ENCODE data around the gene CD302. TPM values are rescaled to one million over a fixed set of nuclear protein-coding genes. Genes with fewer than 3 reads are reported as not detected.

CD302 gene
- polyA plus RNA-seq, 2 of the 4 experiments (the other 2 are of a cell fraction), result 2.5 to 8.4 TPM

- TF ChIP-seq, protein P1, sequence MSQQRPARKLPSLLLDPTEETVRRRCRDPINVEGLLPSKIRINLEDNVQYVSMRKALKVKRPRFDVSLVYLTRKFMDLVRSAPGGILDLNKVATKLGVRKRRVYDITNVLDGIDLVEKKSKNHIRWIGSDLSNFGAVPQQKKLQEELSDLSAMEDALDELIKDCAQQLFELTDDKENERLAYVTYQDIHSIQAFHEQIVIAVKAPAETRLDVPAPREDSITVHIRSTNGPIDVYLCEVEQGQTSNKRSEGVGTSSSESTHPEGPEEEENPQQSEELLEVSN (IDR thresholded peaks at IDR 0.05; ENCODE audit: borderline replicate concordance, low read depth), result no peak
These were observed 343 bp upstream of the CD302 start (continued) for GRCh38 chr2:159798376-159798725.

GRCh38 chr2:159797225-159797542, 824 bp downstream of the CD302 start:
- POLR2A ChIA-PET, result interaction anchor here (1.2 kb wide), 1 partner anchor 85 kb away, joined by 6 read pairs; no protein-coding TSS in a partner anchor
- Histone ChIP-seq H3K4me2 (peak overlapping the region; percentile 96), H3K4me1 (peaks cover 7% of the 10 kb centered on the region; the same call in 2 of the 3 replicates), H3K9me3 (no peaks in the 10 kb centered on the region), H3K27ac (peak overlapping the region; percentile 70 to 82), H3K4me3 (peak overlapping the region; percentile 81)
- TF ChIP-seq FOSL2 (IDR thresholded peaks at IDR 0.05) (no peak), FOSL2 (CRISPR knock-in tag; IDR thresholded peaks at IDR 0.05) (no peak), CBX8 (IDR thresholded peaks at IDR 0.05) (no peak), POLR2AphosphoS2 (conservative IDR thresholded peaks at IDR 0.05; ENCODE audit: low read length) (no peak), CBX2 (IDR thresholded peaks at IDR 0.05; ENCODE audit: borderline replicate concordance, low read depth) (no peak), TP53 (CRISPR knock-in tag; IDR thresholded peaks at IDR 0.05) (no peak), PHF8 (IDR thresholded peaks at IDR 0.05; ENCODE audit: borderline replicate concordance, low read depth) (no peak), ZNF302 (CRISPR knock-in tag; IDR thresholded peaks at IDR 0.05) (no peak), TFCP2L1 (CRISPR knock-in tag; IDR thresholded peaks at IDR 0.05) (no peak), HOXB5 (CRISPR knock-in tag; IDR thresholded peaks at IDR 0.05) (no peak), ESRRA (IDR thresholded peaks at IDR 0.05; ENCODE audit: borderline replicate concordance, low read length) (no peak), RFX5 (IDR thresholded peaks at IDR 0.05) (no peak), BCL3 (IDR thresholded peaks at IDR 0.05) (no peak)
- TF ChIP-seq, protein P2, sequence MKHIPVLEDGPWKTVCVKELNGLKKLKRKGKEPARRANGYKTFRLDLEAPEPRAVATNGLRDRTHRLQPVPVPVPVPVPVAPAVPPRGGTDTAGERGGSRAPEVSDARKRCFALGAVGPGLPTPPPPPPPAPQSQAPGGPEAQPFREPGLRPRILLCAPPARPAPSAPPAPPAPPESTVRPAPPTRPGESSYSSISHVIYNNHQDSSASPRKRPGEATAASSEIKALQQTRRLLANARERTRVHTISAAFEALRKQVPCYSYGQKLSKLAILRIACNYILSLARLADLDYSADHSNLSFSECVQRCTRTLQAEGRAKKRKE (CRISPR knock-in tag; IDR thresholded peaks at IDR 0.05; ENCODE audit: low read depth), result no peak
- ATAC-seq (no peak), FAIRE-seq (no peak), DNase-seq (ENCODE audit: low read depth in 1 of 2, low spot score in 1 of 2) (no peak)
- 15% methylated on average over 4 of the region's 4 CpGs for WGBS (ENCODE audit: missing lambda C conversion rate)
- CTCF ChIA-PET, result interaction anchor here (0.6 to 2.2 kb wide), 2 partner anchors 10 to 884 kb away, joined by 3 to 14 read pairs; no protein-coding TSS in a partner anchor

DNA sequence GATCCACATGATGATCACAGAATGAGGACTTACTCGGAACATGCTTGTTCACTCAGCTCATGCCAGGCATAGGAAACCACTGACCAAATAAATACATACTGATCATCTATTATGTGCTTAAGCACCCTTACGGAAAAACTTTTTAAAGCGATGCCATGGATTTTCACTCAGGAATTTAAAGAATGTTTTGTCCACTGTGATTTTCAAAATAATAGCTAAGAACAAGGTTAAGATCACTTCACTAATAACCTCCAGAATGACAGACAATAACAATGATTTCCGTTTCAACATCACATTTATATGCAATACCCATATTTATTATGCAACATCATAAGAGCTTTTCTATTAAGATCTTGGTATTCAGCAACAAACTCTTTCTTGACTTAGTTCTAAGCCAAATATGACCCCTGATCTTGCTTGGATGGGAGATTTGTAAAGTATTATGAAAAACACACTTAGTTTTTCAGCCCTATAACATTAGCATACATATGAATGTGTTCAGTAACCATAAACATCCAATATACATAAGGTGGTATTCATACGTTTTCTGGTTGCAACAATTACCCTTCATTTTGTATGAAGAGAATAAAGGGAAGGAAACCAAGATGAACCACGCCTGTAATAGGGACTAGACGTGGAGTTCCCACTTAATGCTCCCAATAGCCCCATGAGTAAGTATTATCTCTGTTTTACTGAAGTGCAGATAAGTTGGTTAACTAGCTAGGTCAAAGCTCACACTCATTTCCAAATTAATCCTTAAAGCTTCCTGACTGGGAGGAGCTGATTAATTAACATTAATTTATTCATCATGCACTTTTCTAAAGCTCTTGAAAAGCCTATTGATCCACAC, 1.9 kb downstream of the CD302 start:
- no peaks in the 10 kb centered on the region for H3K9me3 ChIP-seq
- H3K27ac ChIP-seq, result no peak overlapping the region
- DNase-seq (ENCODE audit: low read depth in 1 of 2, low spot score in 1 of 2), result no peak
- ChIA-PET CTCF (interaction anchor here (1.6 to 2.2 kb wide), 2 partner anchors 11 to 13 kb away, joined by 6 to 14 read pairs; no protein-coding TSS in a partner anchor), POLR2A (interaction anchor here (1.2 kb wide), 1 partner anchor 84 kb away, joined by 6 read pairs; no protein-coding TSS in a partner anchor)
- no peak for ATAC-seq
- no peak for FAIRE-seq
- WGBS (ENCODE audit: missing lambda C conversion rate), result 86% methylated on average over 7 of the region's 7 CpGs
- H3K4me1 ChIP-seq, result peaks cover 7% of the 10 kb centered on the region; the same call in 2 of the 3 replicates
- H3K4me2 ChIP-seq, result no peak overlapping the region
- no peak overlapping the region for H3K4me3 ChIP-seq
- TF ChIP-seq NR3C1 (IDR thresholded peaks at IDR 0.05), result no peak

- FAIRE-seq (no peak), DNase-seq (ENCODE audit: low read depth in 1 of 2, low spot score in 1 of 2) (no peak), ATAC-seq (no peak)
- no peak overlapping the region for H3K4me3 ChIP-seq
- peaks cover 7% of the 10 kb centered on the region; the same call in 2 of the 3 replicates for H3K4me1 ChIP-seq
- no peaks in the 10 kb centered on the region for H3K9me3 ChIP-seq
- POLR2A ChIA-PET, result no interaction called here
- no peak overlapping the region for H3K4me2 ChIP-seq
- H3K27ac ChIP-seq, result no peak overlapping the region
- CTCF ChIA-PET, result no interaction called here
- TF ChIP-seq CBX2 (IDR thresholded peaks at IDR 0.05; ENCODE audit: borderline replicate concordance, low read depth), result no peak
- TF ChIP-seq SMC3 (IDR thresholded peaks at IDR 0.05), result no peak
- 93% methylated on average over 1 of the region's 1 CpG for WGBS (ENCODE audit: missing lambda C conversion rate)
These were observed 4.7 kb downstream of the CD302 start for GRCh38 chr2:159793326-159793725.
